ENCODE data around the gene MYOC.

DNA sequence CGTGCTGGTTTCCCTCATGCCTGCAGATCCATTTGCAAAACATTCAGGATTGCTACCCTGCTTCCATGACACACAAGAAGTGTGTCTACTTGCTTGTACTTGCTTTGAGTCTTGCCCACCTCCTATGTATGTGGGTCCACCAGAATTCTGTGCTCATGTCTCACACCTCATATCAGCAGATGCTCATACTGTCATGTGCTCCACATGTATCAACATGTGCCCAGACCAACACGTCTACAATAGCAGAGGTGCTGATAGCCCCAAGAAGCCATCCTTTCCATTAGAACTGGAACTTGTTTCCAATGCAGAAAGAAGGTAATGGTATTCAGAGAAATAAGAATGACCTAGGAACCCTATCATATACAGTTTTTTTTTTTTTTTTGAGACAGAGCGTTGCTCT lies 27.9 kb upstream of the MYOC start:
- no peak for TF ChIP-seq POLR2AphosphoS5 (IDR thresholded peaks at IDR 0.05; ENCODE audit: low read depth, low read length)
- TF ChIP-seq, protein P1, sequence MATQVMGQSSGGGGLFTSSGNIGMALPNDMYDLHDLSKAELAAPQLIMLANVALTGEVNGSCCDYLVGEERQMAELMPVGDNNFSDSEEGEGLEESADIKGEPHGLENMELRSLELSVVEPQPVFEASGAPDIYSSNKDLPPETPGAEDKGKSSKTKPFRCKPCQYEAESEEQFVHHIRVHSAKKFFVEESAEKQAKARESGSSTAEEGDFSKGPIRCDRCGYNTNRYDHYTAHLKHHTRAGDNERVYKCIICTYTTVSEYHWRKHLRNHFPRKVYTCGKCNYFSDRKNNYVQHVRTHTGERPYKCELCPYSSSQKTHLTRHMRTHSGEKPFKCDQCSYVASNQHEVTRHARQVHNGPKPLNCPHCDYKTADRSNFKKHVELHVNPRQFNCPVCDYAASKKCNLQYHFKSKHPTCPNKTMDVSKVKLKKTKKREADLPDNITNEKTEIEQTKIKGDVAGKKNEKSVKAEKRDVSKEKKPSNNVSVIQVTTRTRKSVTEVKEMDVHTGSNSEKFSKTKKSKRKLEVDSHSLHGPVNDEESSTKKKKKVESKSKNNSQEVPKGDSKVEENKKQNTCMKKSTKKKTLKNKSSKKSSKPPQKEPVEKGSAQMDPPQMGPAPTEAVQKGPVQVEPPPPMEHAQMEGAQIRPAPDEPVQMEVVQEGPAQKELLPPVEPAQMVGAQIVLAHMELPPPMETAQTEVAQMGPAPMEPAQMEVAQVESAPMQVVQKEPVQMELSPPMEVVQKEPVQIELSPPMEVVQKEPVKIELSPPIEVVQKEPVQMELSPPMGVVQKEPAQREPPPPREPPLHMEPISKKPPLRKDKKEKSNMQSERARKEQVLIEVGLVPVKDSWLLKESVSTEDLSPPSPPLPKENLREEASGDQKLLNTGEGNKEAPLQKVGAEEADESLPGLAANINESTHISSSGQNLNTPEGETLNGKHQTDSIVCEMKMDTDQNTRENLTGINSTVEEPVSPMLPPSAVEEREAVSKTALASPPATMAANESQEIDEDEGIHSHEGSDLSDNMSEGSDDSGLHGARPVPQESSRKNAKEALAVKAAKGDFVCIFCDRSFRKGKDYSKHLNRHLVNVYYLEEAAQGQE (IDR thresholded peaks at IDR 0.05; ENCODE audit: insufficient read depth in 1 of 2, low read depth in 2 of 2, low read length in 1 of 2): no peak
- TF ChIP-seq, protein P2, sequence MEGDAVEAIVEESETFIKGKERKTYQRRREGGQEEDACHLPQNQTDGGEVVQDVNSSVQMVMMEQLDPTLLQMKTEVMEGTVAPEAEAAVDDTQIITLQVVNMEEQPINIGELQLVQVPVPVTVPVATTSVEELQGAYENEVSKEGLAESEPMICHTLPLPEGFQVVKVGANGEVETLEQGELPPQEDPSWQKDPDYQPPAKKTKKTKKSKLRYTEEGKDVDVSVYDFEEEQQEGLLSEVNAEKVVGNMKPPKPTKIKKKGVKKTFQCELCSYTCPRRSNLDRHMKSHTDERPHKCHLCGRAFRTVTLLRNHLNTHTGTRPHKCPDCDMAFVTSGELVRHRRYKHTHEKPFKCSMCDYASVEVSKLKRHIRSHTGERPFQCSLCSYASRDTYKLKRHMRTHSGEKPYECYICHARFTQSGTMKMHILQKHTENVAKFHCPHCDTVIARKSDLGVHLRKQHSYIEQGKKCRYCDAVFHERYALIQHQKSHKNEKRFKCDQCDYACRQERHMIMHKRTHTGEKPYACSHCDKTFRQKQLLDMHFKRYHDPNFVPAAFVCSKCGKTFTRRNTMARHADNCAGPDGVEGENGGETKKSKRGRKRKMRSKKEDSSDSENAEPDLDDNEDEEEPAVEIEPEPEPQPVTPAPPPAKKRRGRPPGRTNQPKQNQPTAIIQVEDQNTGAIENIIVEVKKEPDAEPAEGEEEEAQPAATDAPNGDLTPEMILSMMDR (IDR thresholded peaks at IDR 0.05): no peak
